ENCODE results near the gene ATPAF2. TPM values are rescaled to one million over a fixed set of nuclear protein-coding genes. Genes with fewer than 3 reads are reported as not detected.

Gene ATPAF2
- total RNA-seq, 1 experiment from 2014 or later: 46.1 TPM

GRCh38 chr17:18017958-18018357 lies 21.0 kb downstream of the ATPAF2 start:
- ChIA-PET RAD21 (ENCODE audit: low non-redundant PET in 1 of 2, low total read pairs in 2 of 2, uncharacterized antibody in 2 of 2, unreplicated experiment in 2 of 2) (no interaction called here), CTCF (no interaction called here), POLR2A (no interaction called here)
- Histone ChIP-seq H3K4me3 (replicated peaks in 1 of 2; ENCODE audit: low read depth in 1 of 2, low read length in 2 of 2) (no peak overlapping the region), H3K9me2 (ENCODE audit: insufficient read depth) (no peaks in the 10 kb centered on the region), H3K27me3 (ENCODE audit: insufficient read depth, low read length) (no peaks in the 10 kb centered on the region), H3K9me3 (ENCODE audit: control insufficient read depth in 1 of 2, insufficient read depth in 1 of 2, low read depth in 1 of 2, low read length in 2 of 2) (no peaks in the 10 kb centered on the region), H3K27ac (ENCODE audit: low read depth, low read length) (no peak overlapping the region), H4K20me1 (ENCODE audit: insufficient read depth) (no peaks in the 10 kb centered on the region), H2AFZ (ENCODE audit: low read depth, low read length, poor library complexity, severe bottlenecking) (no peak overlapping the region), H3K4me2 (ENCODE audit: low read length) (no peak overlapping the region), H3K9ac (ENCODE audit: low read length) (no peak overlapping the region), H3K4me1 (ENCODE audit: control insufficient read depth in 1 of 2, insufficient read depth in 2 of 2, low read length in 2 of 2) (no peaks in the 10 kb centered on the region), H3K36me3 (ENCODE audit: control insufficient read depth in 1 of 2, insufficient read depth in 2 of 2, low read length in 2 of 2) (peaks cover 0 to 3% of the 10 kb centered on the region in 2 experiments; a peak in 1 of 4 replicates), H3K79me2 (ENCODE audit: insufficient read depth, low read length) (no peaks in the 10 kb centered on the region)
- intact Hi-C loops (cut with micrococcal nuclease): no loop called here
- DNase-seq (ENCODE audit: low read depth, low spot score): no peak
- no peak for ATAC-seq
- BruUV-seq (replicated peaks): no TSS peak
- TF ChIP-seq RAD21 (IDR thresholded peaks at IDR 0.05; ENCODE audit: low read depth): no peak
- no peak for TF ChIP-seq YY1 (IDR thresholded peaks at IDR 0.05; ENCODE audit: extremely low read depth, insufficient replicate concordance, low read depth, low read length)
- TF ChIP-seq, protein P1, sequence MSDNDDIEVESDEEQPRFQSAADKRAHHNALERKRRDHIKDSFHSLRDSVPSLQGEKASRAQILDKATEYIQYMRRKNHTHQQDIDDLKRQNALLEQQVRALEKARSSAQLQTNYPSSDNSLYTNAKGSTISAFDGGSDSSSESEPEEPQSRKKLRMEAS (IDR thresholded peaks at IDR 0.05): no peak
- no peak for TF ChIP-seq ZNF274 (IDR thresholded peaks at IDR 0.05; ENCODE audit: low read depth, low read length)
- no peak for TF ChIP-seq JUND (IDR thresholded peaks at IDR 0.05)
- no peak for TF ChIP-seq EGR1 (IDR thresholded peaks at IDR 0.05; ENCODE audit: low read depth)
- TF ChIP-seq CTCF (IDR thresholded peaks at IDR 0.05 in 2 of 3, conservative IDR thresholded peaks at IDR 0.05 in 1 of 3; ENCODE audit: borderline replicate concordance in 1 of 3, insufficient read depth in 1 of 3, low read depth in 2 of 3, low read length in 2 of 3): no peak
- no peak for TF ChIP-seq EZH2 (IDR thresholded peaks at IDR 0.05)
- no peak for TF ChIP-seq FOSL1 (IDR thresholded peaks at IDR 0.05; ENCODE audit: low read depth)
- TF ChIP-seq SRF (IDR thresholded peaks at IDR 0.05; ENCODE audit: low read depth): no peak
- no peak for TF ChIP-seq ELF1 (IDR thresholded peaks at IDR 0.05; ENCODE audit: borderline replicate concordance, low read depth)
- no peak for TF ChIP-seq ZBTB33 (IDR thresholded peaks at IDR 0.05; ENCODE audit: extremely low read depth, insufficient replicate concordance, low read length)
- TF ChIP-seq CBX3 (IDR thresholded peaks at IDR 0.05; ENCODE audit: low read depth): no peak
- TF ChIP-seq EZH2phosphoT487 (IDR thresholded peaks at IDR 0.05; ENCODE audit: borderline replicate concordance): no peak
- no peak for TF ChIP-seq REST (IDR thresholded peaks at IDR 0.05; ENCODE audit: low read depth)
